B cell (primary cell): Measurements from ENCODE around the gene MID1. TPM values are rescaled to one million over a fixed set of nuclear protein-coding genes. Genes with fewer than 3 reads are reported as not detected.

Source experiments
- ATAC-seq: fragments of 200-7000 bp; cut with Tn5 transposase; one replicate; pipeline ENCODE4 v1.10.0; 2021; ENCODE audit warnings: low read depth, mild to moderate bottlenecking, moderate number of reproducible peaks, moderate library complexity
- CTCF ChIA-PET: fragments of 350-600 bp; sonication (Branson Sonifier 250); formaldehyde crosslinking; loops from one replicate; lab custom pipeline; 2021; ENCODE audit warnings: antibody characterized with exemption, inconsistent platforms; lab: Charles Lee
- POLR2A ChIA-PET: fragments of 350-600 bp; sonication (Branson Sonifier 250); formaldehyde crosslinking; loops from one replicate; lab custom pipeline; 2021; ENCODE audit warnings: antibody characterized with exemption; lab: Charles Lee
- DNase-seq: peaks from one replicate; pipeline ENCODE4 v3.0.0; 2013
- H2AFZ ChIP-seq: 2 replicates; pipeline ENCODE4 v1.6.1; 2012; ENCODE audit warnings: mild to moderate bottlenecking, low read depth, low read length; ENCODE audit not compliant: insufficient read depth, poor library complexity, severe bottlenecking
- H3K27ac ChIP-seq, 2 donors: 1 replicate in 1 of 2; 2 replicates in 1 of 2; pipeline ENCODE4 v1.5.1; 2012 to 2013; ENCODE audit warnings: low read length in 2 of 2, mild to moderate bottlenecking in 2 of 2, moderate library complexity in 1 of 2
- H3K27me3 ChIP-seq, 4 experiments: fragments of 200-600 bp in 1 of 4; sonication (generic) in 1 of 4; replicated peaks in 1 of 4; 1 replicate in 2 of 4; 2 replicates in 2 of 4; pipeline versions ENCODE4 v1.6.1 to v1.7.0; 2013 to 2016; ENCODE audit warnings: low read length in 3 of 4, mild to moderate bottlenecking in 2 of 4, mixed read lengths in 1 of 4, moderate library complexity in 1 of 4; ENCODE audit not compliant: insufficient read depth in 4 of 4, control insufficient read depth in 3 of 4; ENCODE audit errors: control extremely low read depth in 1 of 4
- H3K36me3 ChIP-seq, 2 experiments: replicated peaks in 1 of 2; 1 replicate in 1 of 2; 2 replicates in 1 of 2; pipeline versions ENCODE4 v1.6.1 to v1.7.1; 2013; ENCODE audit warnings: low read length in 1 of 2; ENCODE audit not compliant: insufficient read depth in 2 of 2, control insufficient read depth in 1 of 2; ENCODE audit errors: control extremely low read depth in 1 of 2, extremely low read depth in 1 of 2
- H3K4me1 ChIP-seq, 2 donors: fragments of 200-600 bp in 1 of 2; sonication (generic) in 1 of 2; 1 replicate in 1 of 2; 2 replicates in 1 of 2; pipeline versions ENCODE4 v1.5.1 to v1.6.1; 2013 to 2017; ENCODE audit warnings: low read length in 2 of 2; ENCODE audit not compliant: control insufficient read depth in 2 of 2, insufficient read depth in 2 of 2
- H3K4me2 ChIP-seq: replicated peaks from 2 replicates; pipeline ENCODE3; 2012; ENCODE audit warnings: mild to moderate bottlenecking, low read depth, low read length; ENCODE audit not compliant: poor library complexity, severe bottlenecking
- H3K4me3 ChIP-seq, 5 experiments: fragments of 200-600 bp in 1 of 5; sonication (generic) in 1 of 5; 1 replicate in 3 of 5; 2 replicates in 2 of 5; pipeline versions ENCODE4 v1.5.1 to v1.7.0; 2011 to 2016; ENCODE audit warnings: low read length in 4 of 5, mild to moderate bottlenecking in 4 of 5, low read depth in 2 of 5, control low read depth in 1 of 5, moderate library complexity in 1 of 5; ENCODE audit not compliant: insufficient read depth in 1 of 5; ENCODE audit errors: control extremely low read depth in 1 of 5, extremely low read depth in 1 of 5
- H3K79me2 ChIP-seq: fragments of 200-600 bp; sonication (generic); one replicate; pipeline ENCODE4 v1.6.0; 2016; ENCODE audit warnings: low read length; ENCODE audit not compliant: control insufficient read depth, insufficient read depth
- H3K9ac ChIP-seq: fragments of 200-600 bp; sonication (generic); 2 replicates; pipeline ENCODE4 v1.6.1; 2017; ENCODE audit warnings: mild to moderate bottlenecking, low read length, moderate library complexity
- H3K9me3 ChIP-seq, 3 donors: one replicate each; pipeline versions ENCODE4 v1.6.1 to v1.7.1; 2013; ENCODE audit warnings: low read length in 2 of 3; ENCODE audit not compliant: control insufficient read depth in 2 of 3, insufficient read depth in 1 of 3; ENCODE audit errors: control extremely low read depth in 1 of 3
- H4K20me1 ChIP-seq: 2 replicates; pipeline ENCODE4 v1.6.0; 2012; ENCODE audit warnings: mild to moderate bottlenecking, low read length; ENCODE audit not compliant: insufficient read depth, control insufficient read depth, poor library complexity, severe bottlenecking
- H3K27ac Mint-ChIP-seq: one replicate; pipeline ENCODE4 v1.8.0; 2021; ENCODE audit warnings: mixed read lengths
- H3K27me3 Mint-ChIP-seq: one replicate; pipeline ENCODE4 v1.8.0; 2021; ENCODE audit warnings: mixed read lengths
- H3K4me1 Mint-ChIP-seq: one replicate; pipeline ENCODE4 v1.8.0; 2021; ENCODE audit warnings: mixed read lengths
- H3K4me3 Mint-ChIP-seq: one replicate; pipeline ENCODE4 v1.8.0; 2021; ENCODE audit warnings: mixed read lengths
- H3K9me3 Mint-ChIP-seq: one replicate; pipeline ENCODE4 v1.8.0; 2022; ENCODE audit warnings: mixed read lengths; ENCODE audit not compliant: insufficient read depth
- EZH2 ChIP-seq: IDR thresholded peaks from 2 replicates; pipeline ENCODE4 v1.6.1; 2012; ENCODE audit warnings: borderline replicate concordance, low read depth, mild to moderate bottlenecking, moderate library complexity, low read length; ENCODE audit not compliant: insufficient read depth, poor library complexity, severe bottlenecking
- WGBS: methylation state at CpG from one replicate; pipeline ENCODE4 v1.1.5; 2013; ENCODE audit warnings: missing lambda C conversion rate; ENCODE audit not compliant: insufficient coverage; 5-methylcytosine and 5-hydroxymethylcytosine counted together
- intact Hi-C: fragments of 100-400 bp; cut with micrococcal nuclease; formaldehyde crosslinking; loops from one replicate; pipeline ENCODE4 v1.10.0; 2022
- polyA minus RNA-seq: library from RNA; depleted of rRNA, polyadenylated mRNA; stranded (reverse); fragments of >200 nt; gene quantifications from 2 replicates; pipeline ENCODE4 v1.2.3, GENCODE V29; 2012
- polyA plus RNA-seq: library from polyadenylated mRNA; depleted of rRNA; stranded (reverse); fragments of >200 nt; gene quantifications from 2 replicates; pipeline ENCODE4 v1.2.3, GENCODE V29; 2012
- total RNA-seq, 2 donors: library from RNA; stranded (reverse); fragments of 120-200 nt in 1 of 2; gene quantifications; 1 replicate in 1 of 2; 2 replicates in 1 of 2; pipeline versions ENCODE4 v1.2.3 to v1.2.4, GENCODE V29; 2013 to 2022
- TF ChIP-seq, protein P1 (sequence below): fragments of 200-600 bp; IDR thresholded peaks from one replicate; pipeline ENCODE4 v1.8.0; 2022; ENCODE audit warnings: antibody characterized with exemption, mild to moderate bottlenecking

Gene MID1, protein sequence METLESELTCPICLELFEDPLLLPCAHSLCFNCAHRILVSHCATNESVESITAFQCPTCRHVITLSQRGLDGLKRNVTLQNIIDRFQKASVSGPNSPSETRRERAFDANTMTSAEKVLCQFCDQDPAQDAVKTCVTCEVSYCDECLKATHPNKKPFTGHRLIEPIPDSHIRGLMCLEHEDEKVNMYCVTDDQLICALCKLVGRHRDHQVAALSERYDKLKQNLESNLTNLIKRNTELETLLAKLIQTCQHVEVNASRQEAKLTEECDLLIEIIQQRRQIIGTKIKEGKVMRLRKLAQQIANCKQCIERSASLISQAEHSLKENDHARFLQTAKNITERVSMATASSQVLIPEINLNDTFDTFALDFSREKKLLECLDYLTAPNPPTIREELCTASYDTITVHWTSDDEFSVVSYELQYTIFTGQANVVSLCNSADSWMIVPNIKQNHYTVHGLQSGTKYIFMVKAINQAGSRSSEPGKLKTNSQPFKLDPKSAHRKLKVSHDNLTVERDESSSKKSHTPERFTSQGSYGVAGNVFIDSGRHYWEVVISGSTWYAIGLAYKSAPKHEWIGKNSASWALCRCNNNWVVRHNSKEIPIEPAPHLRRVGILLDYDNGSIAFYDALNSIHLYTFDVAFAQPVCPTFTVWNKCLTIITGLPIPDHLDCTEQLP
- total RNA-seq (0.32 and 0.44 TPM in 2 replicates), polyA plus RNA-seq (0.15 and 0.20 TPM in 2 replicates), polyA minus RNA-seq (0.26 and 1.4 TPM in 2 replicates)
- total RNA-seq (2013) = 0.56 TPM

DNA sequence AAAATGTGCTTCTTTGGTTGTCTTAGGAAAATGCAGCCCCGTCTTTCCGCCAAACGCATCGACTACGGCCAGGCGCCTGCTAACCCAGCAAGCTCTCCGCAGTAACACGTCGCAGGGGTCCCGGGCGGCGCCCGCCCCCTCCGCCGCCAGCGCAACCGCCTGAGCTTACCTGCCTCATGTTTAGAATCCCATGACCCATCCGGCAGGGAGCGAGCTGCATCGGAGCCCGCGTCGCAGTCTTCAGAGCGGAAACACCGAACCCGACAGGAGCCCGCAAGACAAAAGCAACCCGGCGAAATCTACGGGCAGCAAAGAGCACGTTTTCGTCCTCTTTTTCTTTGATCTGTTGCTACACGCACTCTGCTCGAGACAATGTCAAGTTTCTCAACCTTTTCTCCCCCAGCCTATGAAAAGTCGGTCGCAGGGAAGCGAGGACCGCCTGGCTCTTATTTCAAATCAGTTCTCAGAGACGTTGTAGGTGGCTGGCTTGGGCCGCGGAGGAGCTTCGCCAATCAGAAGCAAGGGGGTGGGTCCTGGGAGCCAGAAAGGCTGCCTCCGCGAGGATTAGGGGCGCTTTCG is at the start of gene MID1:
MID1 (minus strand) TSS at position 465 of the 579 bp plus-strand sequence. CDS start 53,038 bp downstream, outside the sequence.
- Histone ChIP-seq H3K27ac (no peak within 1 kb of the TSS), H3K9me3 (no peaks in the 10 kb centered on the region), H3K4me1 (peaks cover 7 to 19% of the 10 kb centered on the region in 2 donors), H3K27me3 (peaks cover 0 to 38% (median 26%) of the 10 kb centered on the region in 4 experiments), H3K4me2 (peak within 1 kb of the TSS; percentile 84), H3K36me3 (no peaks in the 10 kb centered on the region), H3K79me2 (no peaks in the 10 kb centered on the region), H2AFZ (peak within 1 kb of the TSS; percentile 70), H3K4me3 (peak within 1 kb of the TSS; percentile 6 to 63 (median 54)), H3K9ac (peak within 1 kb of the TSS; percentile 65), H4K20me1 (no peaks in the 10 kb centered on the region)
- Mint-ChIP-seq H3K9me3 (no peaks in the 10 kb centered on the region), H3K4me1 (peaks cover 12% of the 10 kb centered on the region), H3K27ac (no peak within 1 kb of the TSS), H3K4me3 (peak within 1 kb of the TSS; percentile 89), H3K27me3 (peaks cover 27% of the 10 kb centered on the region)
- POLR2A ChIA-PET = no interaction called here
- peak; percentile 53 for TF ChIP-seq EZH2
- TF ChIP-seq, protein P1, sequence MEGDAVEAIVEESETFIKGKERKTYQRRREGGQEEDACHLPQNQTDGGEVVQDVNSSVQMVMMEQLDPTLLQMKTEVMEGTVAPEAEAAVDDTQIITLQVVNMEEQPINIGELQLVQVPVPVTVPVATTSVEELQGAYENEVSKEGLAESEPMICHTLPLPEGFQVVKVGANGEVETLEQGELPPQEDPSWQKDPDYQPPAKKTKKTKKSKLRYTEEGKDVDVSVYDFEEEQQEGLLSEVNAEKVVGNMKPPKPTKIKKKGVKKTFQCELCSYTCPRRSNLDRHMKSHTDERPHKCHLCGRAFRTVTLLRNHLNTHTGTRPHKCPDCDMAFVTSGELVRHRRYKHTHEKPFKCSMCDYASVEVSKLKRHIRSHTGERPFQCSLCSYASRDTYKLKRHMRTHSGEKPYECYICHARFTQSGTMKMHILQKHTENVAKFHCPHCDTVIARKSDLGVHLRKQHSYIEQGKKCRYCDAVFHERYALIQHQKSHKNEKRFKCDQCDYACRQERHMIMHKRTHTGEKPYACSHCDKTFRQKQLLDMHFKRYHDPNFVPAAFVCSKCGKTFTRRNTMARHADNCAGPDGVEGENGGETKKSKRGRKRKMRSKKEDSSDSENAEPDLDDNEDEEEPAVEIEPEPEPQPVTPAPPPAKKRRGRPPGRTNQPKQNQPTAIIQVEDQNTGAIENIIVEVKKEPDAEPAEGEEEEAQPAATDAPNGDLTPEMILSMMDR = no peak
- CTCF ChIA-PET = interaction anchor here (1.2 to 6.6 kb wide), 3 partner anchors 22 to 500 kb away, joined by 3 to 96 read pairs (median 7); no protein-coding TSS in a partner anchor
- WGBS = 1% methylated on average over 42 of the region's 46 CpGs
- DNase-seq (peak; percentile 38), ATAC-seq (peak; percentile 43)
- intact Hi-C loops = no loop called here
